Measurements from ENCODE around the gene GRIK4. TPM values are rescaled to one million over a fixed set of nuclear protein-coding genes. Genes with fewer than 3 reads are reported as not detected.

GRIK4 gene
- total RNA-seq, 1 donor from 2014 or later: 0.89 TPM

GRCh38 chr11:120869516-120870011 lies 358.0 kb downstream of the GRIK4 start:
- peaks cover 11% of the 10 kb centered on the region for H3K27me3 Mint-ChIP-seq (ENCODE audit: low read depth)
- H3K4me1 Mint-ChIP-seq: peaks cover 9% of the 10 kb centered on the region
- no peak overlapping the region for H3K4me3 Mint-ChIP-seq
- TF ChIP-seq, protein P1, sequence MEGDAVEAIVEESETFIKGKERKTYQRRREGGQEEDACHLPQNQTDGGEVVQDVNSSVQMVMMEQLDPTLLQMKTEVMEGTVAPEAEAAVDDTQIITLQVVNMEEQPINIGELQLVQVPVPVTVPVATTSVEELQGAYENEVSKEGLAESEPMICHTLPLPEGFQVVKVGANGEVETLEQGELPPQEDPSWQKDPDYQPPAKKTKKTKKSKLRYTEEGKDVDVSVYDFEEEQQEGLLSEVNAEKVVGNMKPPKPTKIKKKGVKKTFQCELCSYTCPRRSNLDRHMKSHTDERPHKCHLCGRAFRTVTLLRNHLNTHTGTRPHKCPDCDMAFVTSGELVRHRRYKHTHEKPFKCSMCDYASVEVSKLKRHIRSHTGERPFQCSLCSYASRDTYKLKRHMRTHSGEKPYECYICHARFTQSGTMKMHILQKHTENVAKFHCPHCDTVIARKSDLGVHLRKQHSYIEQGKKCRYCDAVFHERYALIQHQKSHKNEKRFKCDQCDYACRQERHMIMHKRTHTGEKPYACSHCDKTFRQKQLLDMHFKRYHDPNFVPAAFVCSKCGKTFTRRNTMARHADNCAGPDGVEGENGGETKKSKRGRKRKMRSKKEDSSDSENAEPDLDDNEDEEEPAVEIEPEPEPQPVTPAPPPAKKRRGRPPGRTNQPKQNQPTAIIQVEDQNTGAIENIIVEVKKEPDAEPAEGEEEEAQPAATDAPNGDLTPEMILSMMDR (conservative IDR thresholded peaks at IDR 0.05): no peak
- DNase-seq (ENCODE audit: low read depth, low spot score): no peak
- no peaks in the 10 kb centered on the region for H3K36me3 Mint-ChIP-seq (ENCODE audit: low read depth)
- H3K9me3 Mint-ChIP-seq: no peaks in the 10 kb centered on the region
- peak overlapping the region; percentile 46 for H3K27ac Mint-ChIP-seq (ENCODE audit: unreplicated experiment)

GRCh38 chr11:120871194-120871593 lies 359.6 kb downstream of the GRIK4 start:
- H3K4me3 Mint-ChIP-seq: no peak overlapping the region
- H3K27ac Mint-ChIP-seq (ENCODE audit: unreplicated experiment): peak overlapping the region; percentile 10
- no peak for DNase-seq (ENCODE audit: low read depth, low spot score)
- TF ChIP-seq, protein P1 (conservative IDR thresholded peaks at IDR 0.05): no peak
- H3K27me3 Mint-ChIP-seq (ENCODE audit: low read depth): peaks cover 11% of the 10 kb centered on the region
- H3K36me3 Mint-ChIP-seq (ENCODE audit: low read depth): peaks cover under 1% of the 10 kb centered on the region
- H3K4me1 Mint-ChIP-seq: peaks cover 9% of the 10 kb centered on the region
- H3K9me3 Mint-ChIP-seq: peaks cover 2% of the 10 kb centered on the region

DNA sequence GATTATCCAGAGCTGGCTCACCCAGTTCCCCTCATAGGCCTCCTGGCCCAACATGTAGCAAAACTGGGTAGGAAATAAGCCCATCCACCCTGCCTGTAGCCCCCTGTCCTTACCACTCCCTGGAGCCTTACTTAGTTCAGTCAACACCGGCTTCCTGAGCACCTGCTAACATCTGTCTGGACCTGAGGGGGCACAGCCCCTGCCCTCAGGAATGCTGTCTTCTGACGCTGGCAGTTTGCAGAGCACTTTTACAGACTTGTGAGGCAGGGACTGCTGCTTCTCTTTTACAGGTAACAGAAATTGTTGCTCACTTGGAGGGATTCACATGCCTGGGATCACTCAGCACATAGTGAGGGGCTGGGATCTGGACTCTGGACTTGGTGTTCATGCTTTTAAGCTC lies 360.4 kb downstream of the GRIK4 start:
- TF ChIP-seq, protein P1 (conservative IDR thresholded peaks at IDR 0.05): no peak
- DNase-seq (ENCODE audit: low read depth, low spot score): no peak
- Mint-ChIP-seq H3K9me3 (peaks cover 4% of the 10 kb centered on the region), H3K27ac (ENCODE audit: unreplicated experiment) (no peak overlapping the region), H3K27me3 (ENCODE audit: low read depth) (peaks cover 11% of the 10 kb centered on the region), H3K36me3 (ENCODE audit: low read depth) (peaks cover 3% of the 10 kb centered on the region), H3K4me1 (peaks cover 9% of the 10 kb centered on the region), H3K4me3 (no peak overlapping the region)

GRCh38 chr11:120873966-120874735 lies 362.6 kb downstream of the GRIK4 start:
- Mint-ChIP-seq H3K4me1 (peaks cover 9% of the 10 kb centered on the region), H3K27ac (ENCODE audit: unreplicated experiment) (no peak overlapping the region), H3K36me3 (ENCODE audit: low read depth) (peaks cover 3% of the 10 kb centered on the region), H3K9me3 (peaks cover 4% of the 10 kb centered on the region), H3K4me3 (no peak overlapping the region), H3K27me3 (ENCODE audit: low read depth) (no peaks in the 10 kb centered on the region)
- TF ChIP-seq, protein P1 (conservative IDR thresholded peaks at IDR 0.05): no peak
- DNase-seq (ENCODE audit: low read depth, low spot score): no peak

- peaks cover 3% of the 10 kb centered on the region for H3K36me3 Mint-ChIP-seq (ENCODE audit: low read depth)
- peaks cover 4% of the 10 kb centered on the region for H3K9me3 Mint-ChIP-seq
- TF ChIP-seq, protein P1 (conservative IDR thresholded peaks at IDR 0.05): no peak
- H3K4me1 Mint-ChIP-seq: peaks cover 9% of the 10 kb centered on the region
- H3K4me3 Mint-ChIP-seq: no peak overlapping the region
- no peak for DNase-seq (ENCODE audit: low read depth, low spot score)
- H3K27me3 Mint-ChIP-seq (ENCODE audit: low read depth): no peaks in the 10 kb centered on the region
- no peak overlapping the region for H3K27ac Mint-ChIP-seq (ENCODE audit: unreplicated experiment)
Observed at GRCh38 chr11:120875986-120876385, 364.4 kb downstream of the GRIK4 start.
